HFFc6 (cell line): ENCODE measurements around the gene MRTFA. TPM values are rescaled to one million over a fixed set of nuclear protein-coding genes. Genes with fewer than 3 reads are reported as not detected.

ENCODE experiments used
- DNase-seq: peaks from one replicate; pipeline ENCODE4 v3.0.0-alpha.2; 2018
- H3K27ac Mint-ChIP-seq: 2 replicates; pipeline ENCODE4 v1.8.0; 2020; ENCODE audit warnings: mild to moderate bottlenecking, mixed read lengths
- H3K27me3 Mint-ChIP-seq: 2 replicates; pipeline ENCODE4 v1.8.0; 2021; ENCODE audit warnings: mild to moderate bottlenecking, moderate library complexity, mixed read lengths; ENCODE audit not compliant: insufficient read depth
- H3K36me3 Mint-ChIP-seq: 2 replicates; pipeline ENCODE4 v1.8.0; 2021; ENCODE audit warnings: low read depth, mixed read lengths
- H3K4me1 Mint-ChIP-seq: 2 replicates; pipeline ENCODE4 v1.8.0; 2020; ENCODE audit warnings: low read depth, mixed read lengths
- H3K4me3 Mint-ChIP-seq: 2 replicates; pipeline ENCODE4 v1.8.0; 2020; ENCODE audit warnings: mild to moderate bottlenecking, moderate library complexity, mixed read lengths
- H3K9me3 Mint-ChIP-seq: 2 replicates; pipeline ENCODE4 v1.8.0; 2020; ENCODE audit warnings: mild to moderate bottlenecking, mixed read lengths
- total RNA-seq, 6 experiments: library from RNA; stranded (reverse); fragmentation: NEBNext Ultra II Directional; extraction: Animal tissue kit (Norgen Biotek cat#: 25700); gene quantifications; 2 replicates in 1 of 6; 3 replicates in 5 of 6; pipeline ENCODE4 v1.2.3, GENCODE V29; 2021
- TF ChIP-seq, protein P1 (sequence below): fragments of 200-600 bp; sonication (generic); IDR thresholded peaks from 2 replicates; pipeline ENCODE4 v1.5.0; 2021; ENCODE audit warnings: antibody characterized with exemption, mild to moderate bottlenecking

MRTFA gene
- total RNA-seq, 6 experiments from 2014 or later: 36.4 to 48.7 (median 42.2) TPM

DNA sequence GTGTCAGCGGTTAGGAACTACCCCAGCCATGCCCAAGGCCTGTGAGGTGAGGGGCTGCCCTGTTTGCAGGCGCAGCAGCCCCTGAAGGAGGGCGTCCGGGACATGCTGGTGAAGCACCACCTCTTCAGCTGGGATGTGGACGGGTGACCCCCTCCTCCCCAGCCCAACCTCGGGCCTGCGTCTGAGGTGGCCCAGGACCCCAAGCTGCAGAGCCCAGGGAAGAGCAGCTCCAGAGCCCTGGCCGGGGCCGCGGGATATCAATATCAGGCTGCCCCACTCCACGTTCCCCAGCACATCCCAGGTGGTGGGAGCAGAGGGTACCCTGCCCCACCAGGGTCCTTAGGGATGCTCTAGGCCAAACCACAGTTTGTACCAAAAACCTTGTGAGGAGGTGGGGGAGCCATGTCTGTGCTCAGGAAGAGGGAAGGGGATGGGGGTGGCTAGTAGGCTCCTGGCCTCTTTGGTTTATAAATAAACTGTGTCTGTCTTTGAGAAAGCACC is 226.9 kb downstream of the MRTFA start:
- H3K4me3 Mint-ChIP-seq: no peak overlapping the region
- TF ChIP-seq, protein P1, sequence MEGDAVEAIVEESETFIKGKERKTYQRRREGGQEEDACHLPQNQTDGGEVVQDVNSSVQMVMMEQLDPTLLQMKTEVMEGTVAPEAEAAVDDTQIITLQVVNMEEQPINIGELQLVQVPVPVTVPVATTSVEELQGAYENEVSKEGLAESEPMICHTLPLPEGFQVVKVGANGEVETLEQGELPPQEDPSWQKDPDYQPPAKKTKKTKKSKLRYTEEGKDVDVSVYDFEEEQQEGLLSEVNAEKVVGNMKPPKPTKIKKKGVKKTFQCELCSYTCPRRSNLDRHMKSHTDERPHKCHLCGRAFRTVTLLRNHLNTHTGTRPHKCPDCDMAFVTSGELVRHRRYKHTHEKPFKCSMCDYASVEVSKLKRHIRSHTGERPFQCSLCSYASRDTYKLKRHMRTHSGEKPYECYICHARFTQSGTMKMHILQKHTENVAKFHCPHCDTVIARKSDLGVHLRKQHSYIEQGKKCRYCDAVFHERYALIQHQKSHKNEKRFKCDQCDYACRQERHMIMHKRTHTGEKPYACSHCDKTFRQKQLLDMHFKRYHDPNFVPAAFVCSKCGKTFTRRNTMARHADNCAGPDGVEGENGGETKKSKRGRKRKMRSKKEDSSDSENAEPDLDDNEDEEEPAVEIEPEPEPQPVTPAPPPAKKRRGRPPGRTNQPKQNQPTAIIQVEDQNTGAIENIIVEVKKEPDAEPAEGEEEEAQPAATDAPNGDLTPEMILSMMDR: no peak
- H3K9me3 Mint-ChIP-seq: no peaks in the 10 kb centered on the region
- H3K4me1 Mint-ChIP-seq: peaks cover 10% of the 10 kb centered on the region
- no peak overlapping the region for H3K27ac Mint-ChIP-seq
- peaks cover 14% of the 10 kb centered on the region for H3K27me3 Mint-ChIP-seq
- DNase-seq: no peak
- H3K36me3 Mint-ChIP-seq: peaks cover 16% of the 10 kb centered on the region; the same call in 1 of the 2 replicates

DNA sequence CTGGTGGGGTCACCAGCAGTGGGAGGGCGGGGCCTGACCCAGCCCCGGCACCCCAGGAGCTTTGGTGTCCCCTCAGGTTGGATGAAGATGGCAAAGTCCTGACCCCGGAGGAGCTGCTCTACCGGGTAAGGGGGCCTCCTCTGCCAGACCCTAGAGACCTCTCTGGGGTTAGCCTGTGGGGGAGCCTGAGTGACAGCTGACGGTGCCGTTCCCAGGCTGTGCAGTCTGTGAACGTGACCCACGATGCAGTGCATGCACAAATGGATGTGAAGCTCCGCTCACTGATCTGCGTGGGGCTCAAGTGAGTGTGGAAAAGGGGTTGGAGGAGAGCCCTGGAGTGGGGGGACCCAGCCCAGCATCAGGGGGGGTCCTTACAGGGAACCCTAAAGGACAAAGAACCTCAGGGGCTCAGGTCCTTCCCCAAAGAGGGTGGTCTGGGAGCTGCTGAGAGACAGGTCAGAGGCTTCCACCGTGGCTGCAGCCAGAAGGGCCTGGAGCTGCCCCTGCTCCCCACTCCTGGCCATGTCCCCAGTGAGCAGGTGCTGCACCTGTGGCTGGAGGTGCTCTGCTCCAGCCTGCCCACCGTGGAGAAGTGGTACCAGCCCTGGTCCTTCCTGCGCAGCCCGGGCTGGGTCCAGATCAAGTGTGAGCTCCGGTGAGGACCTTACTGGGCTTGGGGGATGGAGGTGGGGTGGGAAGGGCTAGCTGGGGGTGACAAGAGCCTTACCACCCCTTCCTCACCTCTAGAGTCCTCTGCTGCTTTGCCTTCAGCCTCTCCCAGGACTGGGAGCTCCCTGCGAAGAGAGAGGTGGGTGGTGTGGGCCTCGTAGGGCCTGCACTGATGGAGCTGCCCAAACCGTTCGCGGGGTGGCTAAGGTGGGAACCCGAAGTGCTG is 227.6 kb downstream of the MRTFA start:
- peaks cover 14% of the 10 kb centered on the region for H3K27me3 Mint-ChIP-seq
- no peak for DNase-seq
- H3K27ac Mint-ChIP-seq: no peak overlapping the region
- peaks cover 6% of the 10 kb centered on the region; the same call in 1 of the 2 replicates for H3K4me1 Mint-ChIP-seq
- H3K36me3 Mint-ChIP-seq: peaks cover 13% of the 10 kb centered on the region; the same call in 1 of the 2 replicates
- TF ChIP-seq, protein P1: no peak
- no peak overlapping the region for H3K4me3 Mint-ChIP-seq
- no peaks in the 10 kb centered on the region for H3K9me3 Mint-ChIP-seq

DNA sequence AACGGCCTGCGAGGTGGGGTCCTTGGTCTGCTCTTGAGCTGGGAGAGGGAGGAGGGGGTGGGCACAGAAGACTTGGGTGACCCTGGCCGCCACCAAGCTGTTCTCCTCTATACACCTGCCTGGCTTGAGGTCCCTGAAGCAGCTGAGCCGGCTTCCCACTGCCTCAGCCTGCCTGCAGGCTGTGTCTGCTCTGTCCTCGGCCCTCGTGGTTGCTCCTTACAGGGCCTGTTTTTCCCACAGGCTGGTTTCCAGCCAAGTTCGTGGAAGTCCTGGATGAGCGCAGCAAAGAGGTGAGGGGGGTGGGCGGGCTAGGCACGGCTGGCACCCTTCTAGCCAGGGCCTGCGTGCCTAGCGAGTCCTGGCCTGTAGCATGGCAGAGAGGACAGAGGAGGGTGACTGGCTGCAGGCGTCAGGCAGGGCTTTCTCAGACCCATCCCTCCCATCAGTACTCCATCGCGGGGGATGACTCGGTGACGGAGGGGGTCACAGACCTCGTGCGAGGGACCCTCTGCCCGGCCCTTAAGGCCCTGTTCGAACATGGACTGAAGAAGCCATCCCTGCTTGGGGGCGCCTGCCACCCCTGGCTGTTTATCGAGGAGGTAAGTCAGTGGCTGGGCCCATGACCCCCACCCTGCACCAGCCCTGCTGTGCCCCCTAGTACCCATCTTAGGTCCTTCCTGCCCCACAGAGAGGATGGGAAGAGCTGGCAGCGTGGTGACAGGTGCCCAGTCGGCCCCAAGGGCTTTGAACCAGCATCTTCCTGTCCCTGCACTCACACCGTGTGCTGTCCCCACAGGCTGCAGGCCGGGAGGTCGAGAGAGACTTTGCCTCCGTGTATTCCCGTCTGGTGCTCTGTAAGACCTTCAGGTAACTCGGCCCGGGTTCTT is 228.4 kb downstream of the MRTFA start:
- Mint-ChIP-seq H3K9me3 (no peaks in the 10 kb centered on the region), H3K4me3 (no peak overlapping the region), H3K27me3 (peaks cover 18% of the 10 kb centered on the region), H3K4me1 (peaks cover 6% of the 10 kb centered on the region; the same call in 1 of the 2 replicates), H3K27ac (no peak overlapping the region), H3K36me3 (peaks cover 14% of the 10 kb centered on the region)
- DNase-seq: no peak
- TF ChIP-seq, protein P1: no peak

DNA sequence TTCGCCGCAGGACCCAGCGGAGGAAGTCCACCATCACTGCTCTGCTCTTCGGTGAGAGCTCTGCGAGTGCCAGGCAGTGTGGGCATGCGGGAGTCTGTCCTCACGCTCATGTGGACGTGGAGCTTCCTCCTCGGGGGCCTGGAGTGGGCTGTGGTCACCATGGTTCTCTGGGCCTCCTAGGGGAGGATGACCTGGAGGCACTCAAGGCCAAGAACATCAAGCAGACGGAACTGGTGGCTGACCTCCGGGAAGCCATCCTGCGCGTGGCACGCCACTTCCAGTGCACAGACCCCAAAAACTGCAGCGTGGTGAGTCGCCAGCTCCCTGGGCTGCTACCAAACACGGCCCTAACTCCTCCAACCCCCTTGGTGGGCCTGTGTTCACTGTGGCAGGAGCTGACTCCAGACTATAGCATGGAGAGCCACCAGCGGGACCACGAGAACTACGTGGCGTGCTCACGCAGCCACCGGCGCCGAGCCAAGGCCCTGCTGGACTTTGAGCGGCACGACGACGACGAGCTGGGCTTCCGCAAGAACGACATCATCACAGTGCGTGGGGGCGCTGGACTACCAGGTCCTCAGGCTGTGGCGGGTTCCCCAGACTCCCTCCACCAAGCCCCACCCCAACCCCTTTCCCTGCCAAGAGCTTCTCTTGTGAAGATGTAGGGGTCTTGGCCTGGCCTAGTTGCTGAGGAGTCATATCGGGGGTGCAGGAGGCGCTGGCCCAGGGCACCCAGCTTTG is 229.3 kb downstream of the MRTFA start:
- Mint-ChIP-seq H3K9me3 (no peaks in the 10 kb centered on the region), H3K4me3 (no peak overlapping the region; the same call in 1 of the 2 replicates), H3K27me3 (peaks cover 18% of the 10 kb centered on the region), H3K4me1 (peaks cover 6% of the 10 kb centered on the region; the same call in 1 of the 2 replicates), H3K27ac (no peak overlapping the region), H3K36me3 (peaks cover 14% of the 10 kb centered on the region)
- TF ChIP-seq, protein P1: no peak
- DNase-seq: no peak
